GM18951 (cell line): ENCODE results near the gene HDAC7.

Experiments
- POLR2A ChIP-seq: IDR thresholded peaks from 4 replicates; pipeline ENCODE4 v1.6.1; 2011; ENCODE audit warnings: mild to moderate bottlenecking; ENCODE audit not compliant: insufficient read length, insufficient read depth; ENCODE audit errors: extremely low read depth
- in situ Hi-C: fragments of 300-500 bp; cut with MboI; formaldehyde crosslinking; loops from one replicate; pipeline ENCODE4 v1.12.0; 2022; ENCODE audit warnings: low sequenced_read_pairs, mixed read lengths, inconsistent platforms; ENCODE audit not compliant: unreplicated experiment

Gene HDAC7

GRCh38 chr12:47819896-47820630 lies at the start of gene HDAC7:
HDAC7 (minus strand) TSS chr12:47819903; CDS start chr12:47819785, 118 bp downstream.
- peak; percentile 34 for TF ChIP-seq POLR2A
- in situ Hi-C loops = no loop called here

GRCh38 chr12:47868552-47869031 lies 48.9 kb upstream of the HDAC7 start:
- in situ Hi-C loops = no loop called here
- TF ChIP-seq POLR2A = no peak

GRCh38 chr12:47868041-47868440 lies 48.3 kb upstream of the HDAC7 start:
- TF ChIP-seq POLR2A = no peak
- in situ Hi-C loops = no loop called here

- TF ChIP-seq POLR2A = no peak
- in situ Hi-C loops = no loop called here
Measured at GRCh38 chr12:47867495-47867941, 47.8 kb upstream of the HDAC7 start.

- no peak for TF ChIP-seq POLR2A
- in situ Hi-C loops = no loop called here
Measured at GRCh38 chr12:47864646-47865235, 45.0 kb upstream of the HDAC7 start.

GRCh38 chr12:47863985-47864384 lies 44.3 kb upstream of the HDAC7 start:
- in situ Hi-C loops = no loop called here
- no peak for TF ChIP-seq POLR2A

- TF ChIP-seq POLR2A = no peak
Measured at GRCh38 chr12:47863467-47863866, 43.8 kb upstream of the HDAC7 start.

GRCh38 chr12:47862881-47863280 lies 43.2 kb upstream of the HDAC7 start:
- no peak for TF ChIP-seq POLR2A
- in situ Hi-C loops = no loop called here

More at GRCh38 chr12:47863467-47863866, 43.8 kb upstream of the HDAC7 start:
- in situ Hi-C loops = no loop called here

- in situ Hi-C loops = no loop called here
- no peak for TF ChIP-seq POLR2A
Measured at GRCh38 chr12:47862167-47862750, 42.6 kb upstream of the HDAC7 start.

- in situ Hi-C loops = no loop called here
- TF ChIP-seq POLR2A = no peak
Measured at GRCh38 chr12:47860873-47861272, 41.2 kb upstream of the HDAC7 start.

- no peak for TF ChIP-seq POLR2A
- in situ Hi-C loops = no loop called here
Measured at GRCh38 chr12:47860279-47860841, 40.7 kb upstream of the HDAC7 start.

GRCh38 chr12:47858511-47859266 lies 39.0 kb upstream of the HDAC7 start:
- no peak for TF ChIP-seq POLR2A
- in situ Hi-C loops = no loop called here
